Hepatocyte (in vitro differentiated cells): ENCODE measurements around the gene MBD6. TPM values are rescaled to one million over a fixed set of nuclear protein-coding genes. Genes with fewer than 3 reads are reported as not detected.

Experiments used
- DNase-seq: peaks from one replicate; pipeline ENCODE4 v3.0.0-alpha.2; 2016; ENCODE audit warnings: low spot score
- H2AFZ ChIP-seq: fragments of 200-600 bp; sonication (generic); 2 replicates; pipeline ENCODE4 v1.6.0; 2016; ENCODE audit warnings: antibody characterized with exemption, mild to moderate bottlenecking
- H3K27ac ChIP-seq: fragments of 200-600 bp; sonication (generic); 2 replicates; pipeline ENCODE4 v1.5.1; 2016; ENCODE audit warnings: mild to moderate bottlenecking
- H3K27me3 ChIP-seq: fragments of 200-600 bp; sonication (generic); 2 replicates; pipeline ENCODE4 v1.6.1; 2016
- H3K36me3 ChIP-seq: fragments of 200-600 bp; sonication (generic); replicated peaks from 2 replicates; pipeline ENCODE4 v1.5.1; 2016; ENCODE audit warnings: low read depth; ENCODE audit not compliant: insufficient read depth
- H3K4me1 ChIP-seq: fragments of 200-600 bp; sonication (generic); 2 replicates; pipeline ENCODE4 v1.5.1; 2016; ENCODE audit warnings: mild to moderate bottlenecking, moderate library complexity; ENCODE audit not compliant: insufficient read depth
- H3K4me2 ChIP-seq: fragments of 200-600 bp; sonication (generic); 2 replicates; pipeline ENCODE4 v1.6.0; 2016
- H3K4me3 ChIP-seq: fragments of 200-600 bp; sonication (generic); 2 replicates; pipeline ENCODE4 v1.5.1; 2016; ENCODE audit warnings: mild to moderate bottlenecking
- H3K79me2 ChIP-seq: fragments of 200-600 bp; sonication (generic); 2 replicates; pipeline ENCODE4 v1.6.0; 2017; ENCODE audit warnings: mild to moderate bottlenecking
- H3K9me2 ChIP-seq: fragments of 200-600 bp; sonication (generic); replicated peaks from 2 replicates; pipeline ENCODE4 v1.6.0; 2017; ENCODE audit warnings: mild to moderate bottlenecking; ENCODE audit not compliant: insufficient read depth
- H3K9me3 ChIP-seq: fragments of 200-600 bp; sonication (generic); 2 replicates; pipeline ENCODE4 v1.5.1; 2016; ENCODE audit warnings: low read depth, mild to moderate bottlenecking
- H4K20me1 ChIP-seq: fragments of 200-600 bp; sonication (generic); 2 replicates; pipeline ENCODE4 v1.6.0; 2016; ENCODE audit warnings: mild to moderate bottlenecking; ENCODE audit not compliant: insufficient read depth, poor library complexity, severe bottlenecking
- CTCF ChIP-seq: fragments of 200-600 bp; sonication (generic); IDR thresholded peaks from 2 replicates; pipeline ENCODE4 v1.5.1; 2016; ENCODE audit warnings: antibody characterized with exemption, mild to moderate bottlenecking; ENCODE audit not compliant: poor library complexity
- EZH2 ChIP-seq: fragments of 200-600 bp; sonication (generic); IDR thresholded peaks from 2 replicates; pipeline ENCODE4 v1.6.1; 2016; ENCODE audit warnings: antibody characterized with exemption, mild to moderate bottlenecking, borderline replicate concordance
- EZH2phosphoT487 ChIP-seq: fragments of 200-600 bp; sonication (generic); IDR thresholded peaks from one replicate; pipeline ENCODE4 v1.6.1; 2018; ENCODE audit warnings: antibody characterized with exemption, mild to moderate bottlenecking, low read depth, moderate library complexity; ENCODE audit not compliant: unreplicated experiment, severe bottlenecking
- WGBS: methylation state at CpG from one replicate; pipeline ENCODE4 v1.1.6; 2016; ENCODE audit warnings: low lambda C conversion rate; ENCODE audit errors: missing lambda C conversion rate; 5-methylcytosine and 5-hydroxymethylcytosine counted together
- polyA plus RNA-seq: library from polyadenylated mRNA; unstranded; fragments of >200 nt; fragmentation: Nextera tagmentation; extraction: Ambion mirVana; gene quantifications from 2 replicates; pipeline ENCODE4 v1.2.1, GENCODE V29; 2016
- total RNA-seq: library from RNA; depleted of rRNA; stranded (reverse); fragments of >200 nt; gene quantifications from 2 replicates; pipeline ENCODE4 v1.2.3, GENCODE V29; 2014

Gene MBD6
- total RNA-seq (6.6 and 7.0 TPM in 2 replicates), polyA plus RNA-seq (35.2 and 39.8 TPM in 2 replicates)

GRCh38 chr12:57522011-57522886 is at the start of gene MBD6:
TSS of gene MBD6 (plus strand) at chr12:57522824. CDS start at chr12:57524304, 1,480 bp downstream.
- H3K27me3 ChIP-seq: no peaks in the 10 kb centered on the region
- H3K9me3 ChIP-seq: no peaks in the 10 kb centered on the region
- peak; percentile 97 for DNase-seq
- no peaks in the 10 kb centered on the region for H3K9me2 ChIP-seq
- peaks cover 29% of the 10 kb centered on the region for H3K4me1 ChIP-seq
- WGBS: 4% methylated on average over 10 of the region's 57 CpGs
- H3K27ac ChIP-seq: peak within 1 kb of the TSS; percentile 99
- peak within 1 kb of the TSS; percentile 89 for H3K4me2 ChIP-seq
- no peak for TF ChIP-seq EZH2
- no peak for TF ChIP-seq EZH2phosphoT487
- TF ChIP-seq CTCF: no peak
- peak within 1 kb of the TSS; percentile 58 for H3K4me3 ChIP-seq
- H3K79me2 ChIP-seq: peaks cover 71% of the 10 kb centered on the region
- no peaks in the 10 kb centered on the region for H3K36me3 ChIP-seq
- H4K20me1 ChIP-seq: peaks cover 55% of the 10 kb centered on the region
- peak within 1 kb of the TSS; percentile 15 for H2AFZ ChIP-seq

DNA sequence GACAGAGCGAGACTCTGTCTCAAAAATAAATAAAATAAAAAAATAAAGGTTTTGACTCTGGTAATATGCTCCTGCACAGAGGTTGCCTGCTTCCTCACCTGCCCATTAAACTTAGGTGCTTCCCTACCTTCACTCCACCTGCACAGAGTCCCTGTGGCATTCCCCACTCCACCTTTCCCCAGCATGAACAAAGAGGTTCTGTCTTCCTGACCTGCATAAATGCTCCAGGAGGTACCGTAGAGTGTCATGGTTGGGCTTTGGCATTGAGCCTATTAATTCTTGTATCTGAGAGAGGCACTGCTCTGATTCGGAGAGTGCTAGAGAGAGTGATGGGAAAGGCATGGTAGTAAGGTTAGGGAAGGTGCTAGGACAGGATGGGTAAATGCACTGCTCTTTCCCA is 49.2 kb upstream of the MBD6 start:
- TF ChIP-seq EZH2phosphoT487: no peak
- Histone ChIP-seq H3K27ac (no peak overlapping the region), H2AFZ (no peak overlapping the region), H3K4me1 (peaks cover 17% of the 10 kb centered on the region), H3K4me3 (no peak overlapping the region), H3K79me2 (no peaks in the 10 kb centered on the region), H4K20me1 (no peaks in the 10 kb centered on the region), H3K9me3 (no peaks in the 10 kb centered on the region), H3K4me2 (no peak overlapping the region), H3K9me2 (no peaks in the 10 kb centered on the region), H3K36me3 (no peaks in the 10 kb centered on the region), H3K27me3 (peaks cover 53% of the 10 kb centered on the region)
- WGBS: 85% methylated on average over 3 of the region's 3 CpGs
- DNase-seq: no peak

DNA sequence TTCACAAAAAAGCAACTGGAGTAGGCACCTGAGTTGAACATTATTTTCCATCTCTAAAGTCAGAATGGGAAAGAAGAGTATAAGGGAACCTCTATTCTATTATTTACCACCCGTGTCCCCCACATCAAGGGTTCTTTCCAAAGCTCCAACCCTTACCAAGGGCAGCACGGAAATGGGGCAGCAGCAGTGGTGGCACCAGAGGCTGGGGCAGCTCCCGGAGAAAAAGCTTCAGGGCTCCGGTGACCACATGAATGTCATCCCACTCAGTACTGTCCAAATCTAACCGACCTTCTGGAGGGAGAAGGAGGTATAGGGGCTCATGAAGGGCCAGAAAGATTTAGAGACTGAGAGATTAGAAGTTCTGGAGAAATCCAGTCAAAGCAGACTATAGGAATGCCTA is 48.7 kb upstream of the MBD6 start:
- no peaks in the 10 kb centered on the region for H3K36me3 ChIP-seq
- no peaks in the 10 kb centered on the region for H3K9me2 ChIP-seq
- WGBS: 91% methylated on average over 5 of the region's 5 CpGs
- DNase-seq: no peak
- H3K9me3 ChIP-seq: no peaks in the 10 kb centered on the region
- peaks cover 17% of the 10 kb centered on the region for H3K4me1 ChIP-seq
- H3K27me3 ChIP-seq: peaks cover 53% of the 10 kb centered on the region
- H3K4me3 ChIP-seq: no peak overlapping the region
- H3K4me2 ChIP-seq: no peak overlapping the region
- no peak overlapping the region for H2AFZ ChIP-seq
- H4K20me1 ChIP-seq: no peaks in the 10 kb centered on the region
- no peaks in the 10 kb centered on the region for H3K79me2 ChIP-seq
- TF ChIP-seq EZH2phosphoT487 (no peak), EZH2 (no peak), CTCF (no peak)
- no peak overlapping the region for H3K27ac ChIP-seq

DNA sequence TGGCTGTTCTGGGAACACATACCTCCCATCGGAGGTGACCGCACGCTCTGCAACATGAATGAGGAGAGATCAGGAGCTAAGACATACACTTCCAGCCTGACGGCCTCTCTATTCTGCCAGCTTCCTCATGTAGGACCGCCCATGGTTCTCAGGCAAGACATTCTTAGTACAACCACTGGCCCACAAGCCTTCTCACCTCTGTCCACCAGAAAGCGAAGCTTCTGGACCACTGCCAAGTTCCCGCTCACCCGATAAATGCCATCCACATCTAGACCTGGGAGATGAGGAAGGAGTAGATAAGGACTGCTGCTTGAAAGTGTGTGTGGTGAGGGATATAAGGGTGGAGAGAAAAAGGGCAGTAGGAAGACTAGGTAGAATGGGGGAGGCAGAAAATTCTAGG is 48.2 kb upstream of the MBD6 start:
- H2AFZ ChIP-seq: no peak overlapping the region
- no peaks in the 10 kb centered on the region for H3K36me3 ChIP-seq
- H3K9me3 ChIP-seq: no peaks in the 10 kb centered on the region
- peaks cover 17% of the 10 kb centered on the region for H3K4me1 ChIP-seq
- H3K79me2 ChIP-seq: no peaks in the 10 kb centered on the region
- H3K27ac ChIP-seq: no peak overlapping the region
- H3K4me2 ChIP-seq: no peak overlapping the region
- H3K4me3 ChIP-seq: no peak overlapping the region
- peaks cover 53% of the 10 kb centered on the region for H3K27me3 ChIP-seq
- DNase-seq: no peak
- H4K20me1 ChIP-seq: no peaks in the 10 kb centered on the region
- TF ChIP-seq EZH2: no peak
- 81% methylated on average over 8 of the region's 8 CpGs for WGBS
- no peaks in the 10 kb centered on the region for H3K9me2 ChIP-seq
